Gastroesophageal sphincter (tissue), 4 donors: ENCODE data around the gene QDPR. TPM values are rescaled to one million over a fixed set of nuclear protein-coding genes. Genes with fewer than 3 reads are reported as not detected.

Experiments
- ATAC-seq: fragments of 150-250 bp; one replicate; pipeline ENCODE4 v1.9.1; 2016; ENCODE audit warnings: mild to moderate bottlenecking, moderate library complexity
- H3K27ac ChIP-seq, 4 donors: fragments of 200-600 bp; sonication (generic) in 3 of 4; 1 replicate in 3 of 4; 2 replicates in 1 of 4; pipeline ENCODE4 v1.5.1; 2016 to 2019
- H3K27me3 ChIP-seq: fragments of 200-600 bp; sonication (generic); one replicate; pipeline ENCODE4 v1.5.1; 2019
- H3K36me3 ChIP-seq, 2 donors: fragments of 200-600 bp; sonication (generic); one replicate each; pipeline ENCODE4 v1.5.1; 2019; ENCODE audit warnings: control low read depth in 1 of 2
- H3K4me1 ChIP-seq, 3 donors: fragments of 200-600 bp; sonication (generic); 1 replicate in 2 of 3; 2 replicates in 1 of 3; pipeline ENCODE4 v1.5.1; 2016 to 2019; ENCODE audit warnings: control low read depth in 2 of 3
- H3K4me3 ChIP-seq, 2 donors: fragments of 200-600 bp; sonication (generic); one replicate each; pipeline ENCODE4 v1.5.1; 2019; ENCODE audit warnings: mild to moderate bottlenecking in 1 of 2, moderate library complexity in 1 of 2
- H3K9me3 ChIP-seq, 3 donors: fragments of 200-600 bp; sonication (generic); one replicate each; pipeline ENCODE4 v1.5.1; 2017 to 2019; ENCODE audit warnings: control low read depth in 2 of 3
- CTCF ChIP-seq, 4 experiments: fragments of 200-600 bp in 2 of 4; fragments of 450-650 bp in 2 of 4; sonication (generic) in 1 of 4; IDR thresholded peaks; one replicate each; pipeline ENCODE4 v1.5.1; 2017 to 2019; ENCODE audit warnings: antibody characterized with exemption in 4 of 4, mild to moderate bottlenecking in 2 of 4, moderate library complexity in 2 of 4
- EP300 ChIP-seq: sonication (generic); formaldehyde crosslinking; IDR thresholded peaks from one replicate; pipeline ENCODE4 v1.6.1; 2017; ENCODE audit warnings: antibody characterized with exemption, mild to moderate bottlenecking
- POLR2A ChIP-seq, 2 donors: fragments of 450-650 bp; IDR thresholded peaks; one replicate each; pipeline ENCODE4 v1.6.1; 2017; ENCODE audit warnings: antibody characterized with exemption in 2 of 2, mild to moderate bottlenecking in 2 of 2, moderate library complexity in 1 of 2
- POLR2AphosphoS5 ChIP-seq: sonication (generic); formaldehyde crosslinking; IDR thresholded peaks from one replicate; pipeline ENCODE4 v1.6.1; 2017; ENCODE audit warnings: antibody characterized with exemption
- WGBS, 2 donors: methylation state at CpG; one replicate each; pipeline ENCODE4 v1.1.5; 2018; ENCODE audit warnings: low coverage in 1 of 2; 5-methylcytosine and 5-hydroxymethylcytosine counted together
- total RNA-seq, 4 donors: library from RNA; depleted of rRNA; stranded (reverse); fragments of >200 nt; gene quantifications; one replicate each; pipeline ENCODE4 v1.1.0, GENCODE V29; 2016

The QDPR gene
- total RNA-seq, 4 donors from 2014 or later: 2.3 to 13.6 (median 6.0) TPM

- no peak overlapping the region for H3K27ac ChIP-seq
- ATAC-seq: no peak
- no peak for TF ChIP-seq POLR2AphosphoS5
- TF ChIP-seq EP300: no peak
- TF ChIP-seq CTCF (IDR thresholded peaks at IDR 0.05): no peak
- TF ChIP-seq POLR2A (IDR thresholded peaks at IDR 0.05): no peak
- no peaks in the 10 kb centered on the region for H3K36me3 ChIP-seq
- H3K27me3 ChIP-seq: peaks cover 15% of the 10 kb centered on the region
- no peak overlapping the region for H3K4me3 ChIP-seq
- H3K4me1 ChIP-seq: no peaks in the 10 kb centered on the region
- 79 to 83% methylated on average over 2 to 3 of the region's 4 CpGs for WGBS, 2 donors
- no peaks in the 10 kb centered on the region for H3K9me3 ChIP-seq
Measured at GRCh38 chr4:17558941-17559708, 47.2 kb upstream of the QDPR start.

- 42 to 74% methylated on average over 5 of the region's 5 CpGs for WGBS, 2 donors
- TF ChIP-seq POLR2AphosphoS5 (no peak), EP300 (no peak), POLR2A (IDR thresholded peaks at IDR 0.05) (no peak)
- no peak for ATAC-seq
- Histone ChIP-seq H3K4me3 (no peak overlapping the region), H3K27me3 (peaks cover 23% of the 10 kb centered on the region), H3K9me3 (no peaks in the 10 kb centered on the region), H3K36me3 (no peaks in the 10 kb centered on the region), H3K27ac (no peak overlapping the region), H3K4me1 (no peaks in the 10 kb centered on the region)
Measured at GRCh38 chr4:17557880-17558279, 46.0 kb upstream of the QDPR start.

- H3K9me3 ChIP-seq: no peaks in the 10 kb centered on the region
- no peak for TF ChIP-seq EP300
- TF ChIP-seq CTCF (IDR thresholded peaks at IDR 0.05): no peak
- TF ChIP-seq POLR2AphosphoS5: no peak
- no peak for TF ChIP-seq POLR2A (IDR thresholded peaks at IDR 0.05)
- no peak for ATAC-seq
- H3K36me3 ChIP-seq: no peaks in the 10 kb centered on the region
- peaks cover 28% of the 10 kb centered on the region for H3K27me3 ChIP-seq
- H3K4me1 ChIP-seq: no peaks in the 10 kb centered on the region
- no peak overlapping the region for H3K4me3 ChIP-seq
- no peak overlapping the region for H3K27ac ChIP-seq
Measured at GRCh38 chr4:17556498-17556897, 44.6 kb upstream of the QDPR start.

- Histone ChIP-seq H3K36me3 (no peaks in the 10 kb centered on the region), H3K4me1 (peaks cover 0 to 1% (median 0%) of the 10 kb centered on the region in 3 donors), H3K27ac (no peak overlapping the region), H3K4me3 (no peak overlapping the region), H3K27me3 (peaks cover 28% of the 10 kb centered on the region), H3K9me3 (no peaks in the 10 kb centered on the region)
- WGBS, 2 donors: 65 to 69% methylated on average over 4 of the region's 4 CpGs
- TF ChIP-seq POLR2A (IDR thresholded peaks at IDR 0.05): no peak
- no peak for TF ChIP-seq EP300
- no peak for TF ChIP-seq POLR2AphosphoS5
- no peak for TF ChIP-seq CTCF (IDR thresholded peaks at IDR 0.05)
- no peak for ATAC-seq
Measured at GRCh38 chr4:17554568-17554967, 42.7 kb upstream of the QDPR start.

GRCh38 chr4:17552427-17552826, 40.5 kb upstream of the QDPR start:
- no peak for TF ChIP-seq POLR2AphosphoS5
- no peak for TF ChIP-seq EP300
- no peak for TF ChIP-seq POLR2A (IDR thresholded peaks at IDR 0.05)
- TF ChIP-seq CTCF (IDR thresholded peaks at IDR 0.05): no peak
- WGBS, 2 donors: 30 to 50% methylated on average over 2 to 4 of the region's 5 CpGs
- Histone ChIP-seq H3K9me3 (no peaks in the 10 kb centered on the region), H3K27ac (no peak overlapping the region), H3K27me3 (peaks cover 28% of the 10 kb centered on the region), H3K4me3 (no peak overlapping the region), H3K36me3 (no peaks in the 10 kb centered on the region), H3K4me1 (peaks cover 0 to 7% (median 0%) of the 10 kb centered on the region in 3 donors)
- no peak for ATAC-seq
